ENCODE data around the gene KANSL1. TPM values are rescaled to one million over a fixed set of nuclear protein-coding genes. Genes with fewer than 3 reads are reported as not detected.
"Not testable (repeated sequence)": the region's sequence is repeated elsewhere in the genome, so short reads cannot be mapped to it uniquely, and the experiment has no call there.

The KANSL1 gene
- total RNA-seq, 1 donor from 2014 or later: 60.2 TPM

GRCh38 chr17:46087871-46088270 is 105.4 kb downstream of the KANSL1 start:
- DNase-seq (ENCODE audit: extremely low read depth, low read depth, low spot score): not testable (repeated sequence)

- no peak for DNase-seq (ENCODE audit: extremely low read depth, low read depth, low spot score)
Measured at GRCh38 chr17:46086821-46087220, 106.4 kb downstream of the KANSL1 start.

DNA sequence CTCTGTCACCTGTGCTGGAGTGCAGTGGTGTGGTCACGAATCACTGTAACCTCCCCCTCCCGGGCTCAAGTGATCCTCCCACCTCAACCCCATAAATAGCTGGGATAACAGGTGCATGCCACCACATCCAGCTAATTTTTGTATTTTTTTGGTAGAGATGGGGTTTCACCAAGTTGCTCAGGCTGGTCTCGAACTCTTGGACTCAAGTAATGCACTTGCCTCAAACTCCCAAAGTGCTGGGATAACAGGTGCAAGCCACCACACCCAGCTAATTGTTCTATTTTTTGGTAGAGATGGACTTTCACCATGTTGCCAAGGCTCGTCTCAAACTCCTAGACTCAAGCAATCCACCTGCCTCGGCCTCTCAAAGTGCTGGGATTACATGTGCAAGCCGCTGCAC is 107.7 kb downstream of the KANSL1 start:
- DNase-seq (ENCODE audit: extremely low read depth, low read depth, low spot score): no peak

DNA sequence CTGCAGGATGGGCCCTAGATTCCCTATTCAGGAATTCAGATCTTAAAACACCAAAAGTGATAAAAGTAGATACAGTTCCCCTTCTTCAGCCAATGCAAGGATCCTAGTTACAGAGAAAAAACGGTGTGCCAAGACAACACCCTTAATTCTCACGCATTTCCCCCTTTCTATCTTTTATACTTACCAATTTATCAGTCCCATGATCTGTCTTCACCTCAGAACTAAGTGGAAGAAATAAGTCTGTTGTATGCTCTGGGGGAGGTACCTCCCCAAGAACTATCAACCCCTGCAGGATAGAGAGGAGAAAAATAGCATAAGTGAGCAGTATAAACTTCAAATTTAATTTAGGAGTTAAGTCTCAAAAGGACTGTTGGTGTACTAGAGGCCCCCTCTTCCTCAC is 111.0 kb downstream of the KANSL1 start:
- DNase-seq (ENCODE audit: extremely low read depth, low read depth, low spot score): no peak

GRCh38 chr17:46081018-46081320 is 112.3 kb downstream of the KANSL1 start:
- no peak for DNase-seq (ENCODE audit: extremely low read depth, low read depth, low spot score)

GRCh38 chr17:46080118-46081017 is 112.9 kb downstream of the KANSL1 start:
- DNase-seq (ENCODE audit: extremely low read depth, low read depth, low spot score): no peak

DNA sequence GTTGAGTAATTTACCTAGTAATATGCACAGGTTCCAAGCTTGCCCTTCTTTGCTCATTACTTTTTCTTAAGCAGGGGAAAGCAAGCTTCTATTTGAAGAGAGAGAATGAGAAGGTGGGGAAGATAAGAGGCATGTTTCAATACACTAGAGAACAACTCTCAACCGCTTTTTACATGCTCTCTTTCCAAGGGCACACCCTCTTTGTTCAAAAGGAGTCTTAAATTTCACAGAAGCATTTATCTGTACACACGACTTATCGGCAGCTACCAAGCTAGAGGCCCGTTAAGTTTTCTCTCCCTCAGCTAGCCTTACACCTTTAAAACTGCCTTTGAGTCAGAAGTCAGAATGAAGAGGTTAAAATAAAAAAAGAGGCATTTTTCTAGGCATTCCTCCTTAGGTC is 114.6 kb downstream of the KANSL1 start:
- DNase-seq (ENCODE audit: extremely low read depth, low read depth, low spot score): no peak

- DNase-seq (ENCODE audit: extremely low read depth, low read depth, low spot score): no peak
Measured at GRCh38 chr17:46074540-46074939, 118.7 kb downstream of the KANSL1 start.

DNA sequence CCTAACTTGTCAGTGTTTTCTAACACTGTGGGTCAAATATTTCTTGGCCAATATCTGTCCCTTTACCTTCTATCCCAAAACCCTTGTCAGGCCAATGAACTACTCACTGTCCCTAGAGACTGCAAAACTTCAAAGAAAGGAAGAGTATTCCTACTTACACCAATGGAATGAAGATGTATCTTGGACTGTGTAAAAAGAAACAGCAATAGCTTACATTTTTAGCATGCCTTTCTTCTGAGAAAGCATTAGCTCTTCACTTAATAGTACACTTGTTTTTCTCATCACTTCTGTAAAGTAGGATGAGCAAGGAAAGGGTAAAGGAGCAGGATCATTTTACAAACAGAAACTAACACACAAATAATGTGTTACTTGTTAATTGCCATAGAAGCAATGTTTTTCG is 120.2 kb downstream of the KANSL1 start:
- DNase-seq (ENCODE audit: extremely low read depth, low read depth, low spot score): no peak

- DNase-seq (ENCODE audit: extremely low read depth, low read depth, low spot score): no peak
Measured at GRCh38 chr17:46071796-46072195, 121.4 kb downstream of the KANSL1 start.

DNA sequence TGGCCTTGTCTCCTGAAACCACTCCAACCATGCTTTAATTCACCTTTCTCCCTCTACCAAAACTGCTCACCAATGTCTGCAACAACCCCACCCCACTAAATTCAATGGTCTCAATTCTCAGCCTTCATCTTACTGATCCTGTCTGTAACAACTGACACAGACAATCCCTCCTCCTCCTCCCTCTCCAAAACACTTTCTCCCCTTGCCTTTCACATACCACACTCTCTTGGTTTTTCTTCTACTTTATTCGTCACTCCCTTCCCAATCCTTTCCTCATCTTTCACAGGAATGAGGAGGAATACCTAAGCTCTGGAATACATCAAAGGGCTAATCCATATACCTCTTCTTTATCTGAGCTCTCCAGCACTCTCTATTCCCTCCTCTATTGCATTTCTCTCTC is 128.8 kb downstream of the KANSL1 start:
- DNase-seq (ENCODE audit: extremely low read depth, low read depth, low spot score): no peak

DNA sequence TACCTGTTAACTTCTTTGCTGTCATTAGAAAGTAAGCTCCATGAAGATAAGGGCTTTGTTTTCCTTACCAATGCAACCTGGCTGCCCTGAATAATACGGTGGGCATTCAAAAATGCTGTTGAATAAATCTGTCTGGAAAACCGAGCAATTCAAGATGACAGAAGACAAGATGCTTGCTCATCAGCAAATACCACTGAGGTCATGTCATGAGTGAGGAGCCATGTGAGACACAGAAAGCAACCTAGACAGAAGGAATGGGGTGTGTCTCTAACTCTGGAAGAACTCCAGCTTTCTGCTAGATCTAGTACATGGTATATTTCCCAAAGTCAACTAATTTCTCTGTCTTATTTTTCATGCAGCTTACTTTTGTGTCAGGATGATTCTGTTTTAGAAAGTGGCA is 130.0 kb downstream of the KANSL1 start:
- no peak for DNase-seq (ENCODE audit: extremely low read depth, low read depth, low spot score)

- no peak for DNase-seq (ENCODE audit: extremely low read depth, low read depth, low spot score)
Measured at GRCh38 chr17:46061435-46061834, 131.8 kb downstream of the KANSL1 start.

GRCh38 chr17:46060461-46060860 is 132.8 kb downstream of the KANSL1 start:
- DNase-seq (ENCODE audit: extremely low read depth, low read depth, low spot score): no peak

DNA sequence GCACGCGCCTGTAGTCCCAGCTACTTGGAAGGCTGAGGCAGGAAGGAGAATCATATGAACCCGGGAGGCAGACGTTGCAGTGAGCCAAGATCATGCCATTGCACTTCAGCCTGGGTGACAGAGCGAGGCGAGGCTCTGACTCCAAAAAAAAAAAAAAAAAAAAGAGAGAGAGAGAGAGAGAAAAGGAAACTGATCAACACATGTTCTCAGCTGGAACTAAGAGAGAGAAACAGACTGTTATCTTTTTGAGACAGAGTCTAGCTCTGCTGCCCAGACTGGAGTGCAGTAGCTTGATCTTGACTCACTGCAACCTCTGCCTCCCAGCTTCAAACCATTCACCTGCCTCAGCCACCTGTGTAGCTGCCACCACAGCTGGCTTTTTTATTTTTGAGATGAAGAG is 133.7 kb downstream of the KANSL1 start:
- no peak for DNase-seq (ENCODE audit: extremely low read depth, low read depth, low spot score)

GRCh38 chr17:46057366-46057765 is 135.9 kb downstream of the KANSL1 start:
- DNase-seq (ENCODE audit: extremely low read depth, low read depth, low spot score): no peak

GRCh38 chr17:46056800-46057304 is 136.4 kb downstream of the KANSL1 start:
- DNase-seq (ENCODE audit: extremely low read depth, low read depth, low spot score): peak; percentile 55

DNA sequence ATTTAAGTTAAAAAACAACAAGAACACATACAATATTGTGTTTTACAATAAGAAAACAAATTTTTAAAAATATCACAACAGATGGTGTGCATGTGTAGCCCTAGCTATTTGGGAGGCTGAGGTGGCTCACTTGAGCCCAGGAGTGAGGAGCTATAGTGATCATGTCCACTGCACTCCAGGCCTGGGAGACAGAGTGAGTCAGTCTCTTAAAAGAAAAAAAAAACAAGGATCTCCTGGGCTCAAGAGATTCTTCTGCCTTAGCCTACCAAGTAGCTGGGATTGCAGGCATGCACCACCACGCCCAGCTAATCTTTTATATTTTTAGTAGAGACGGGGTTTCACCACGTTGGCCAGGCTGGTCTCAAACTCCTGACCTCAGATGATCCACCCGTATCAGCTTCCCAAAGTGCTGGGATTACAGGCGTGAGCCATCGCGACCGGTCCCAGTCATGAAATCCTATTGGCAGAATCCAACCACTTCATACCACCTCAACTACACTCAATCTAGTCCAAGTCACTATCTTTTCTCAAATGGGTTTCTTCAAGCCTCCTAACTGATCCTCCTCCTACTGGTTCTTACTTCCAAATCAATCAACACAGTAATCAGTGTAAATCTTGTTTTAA is 139.2 kb downstream of the KANSL1 start:
- no peak for DNase-seq (ENCODE audit: extremely low read depth, low read depth, low spot score)

GRCh38 chr17:46049656-46050055 is 143.6 kb downstream of the KANSL1 start:
- no peak for DNase-seq (ENCODE audit: extremely low read depth, low read depth, low spot score)

DNA sequence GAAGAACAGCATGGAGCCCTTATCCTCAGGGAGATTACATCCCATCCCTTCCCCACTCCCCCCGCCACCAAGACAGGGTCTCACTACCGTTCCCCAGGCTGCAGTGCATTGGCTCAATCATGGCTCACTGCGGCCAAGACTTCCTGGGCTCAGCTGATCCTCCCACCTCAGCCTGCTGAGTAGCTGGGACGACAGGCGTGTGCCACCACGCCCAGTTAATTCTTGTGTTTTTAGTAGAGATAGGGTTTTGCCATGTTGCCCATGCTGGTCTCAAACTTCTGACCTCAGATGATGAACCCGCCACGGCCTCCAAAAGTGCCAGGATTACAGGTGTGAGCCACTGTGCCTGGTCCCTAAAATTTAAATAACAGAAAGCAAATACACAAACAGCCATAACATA is 145.4 kb downstream of the KANSL1 start:
- DNase-seq (ENCODE audit: extremely low read depth, low read depth, low spot score): no peak

- DNase-seq (ENCODE audit: extremely low read depth, low read depth, low spot score): no peak
Measured at GRCh38 chr17:46047398-46047797, 145.8 kb downstream of the KANSL1 start.

DNA sequence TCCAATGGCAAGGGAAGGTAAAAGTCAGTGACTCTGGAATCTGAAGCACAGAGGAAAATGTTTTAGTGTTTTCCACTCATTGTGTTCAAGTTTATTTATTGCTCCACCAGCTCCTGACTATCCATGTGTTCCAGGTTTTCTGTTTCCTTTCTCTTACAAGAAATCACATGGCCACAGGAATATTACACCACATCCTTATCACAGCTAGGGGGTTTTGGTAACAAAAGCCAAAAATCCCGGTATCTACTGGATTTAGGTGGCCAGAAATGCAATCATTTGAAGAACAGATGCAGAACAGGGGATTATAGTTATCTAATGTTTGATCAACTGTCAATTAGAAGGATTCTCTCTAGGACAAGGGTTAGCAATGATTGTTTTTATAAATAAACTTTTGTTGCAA is 146.3 kb downstream of the KANSL1 start:
- no peak for DNase-seq (ENCODE audit: extremely low read depth, low read depth, low spot score)

Measured in glomerular endothelial cell (primary cell).